GM18520 (cell line): Measurements from ENCODE around the gene MORN3.
"Not testable (repeated sequence)": the region's sequence is repeated elsewhere in the genome, so short reads cannot be mapped to it uniquely, and the experiment has no call there.

ENCODE experiments used
- ATAC-seq: cut with Tn5 transposase; IDR thresholded peaks from one replicate; pipeline ENCODE4 v1.9.1; 2021; ENCODE audit not compliant: unreplicated experiment

The MORN3 gene

GRCh38 chr12:121692744-121693143 is 23.3 kb upstream of the MORN3 start:
- not testable (repeated sequence) for ATAC-seq

- ATAC-seq, result no peak
Observed at GRCh38 chr12:121689430-121689829, 20.0 kb upstream of the MORN3 start.

- ATAC-seq, result no peak
Observed at GRCh38 chr12:121688966-121689365, 19.5 kb upstream of the MORN3 start.

- ATAC-seq, result not testable (repeated sequence)
Observed at GRCh38 chr12:121679661-121680197, 10.3 kb upstream of the MORN3 start.

- no peak for ATAC-seq
Observed at GRCh38 chr12:121678716-121679300, 9.4 kb upstream of the MORN3 start.

GRCh38 chr12:121678305-121678704 is 8.9 kb upstream of the MORN3 start:
- no peak for ATAC-seq

GRCh38 chr12:121676190-121676589 is 6.7 kb upstream of the MORN3 start:
- no peak for ATAC-seq

- no peak for ATAC-seq
Observed at GRCh38 chr12:121673013-121673511, 3.6 kb upstream of the MORN3 start.

- ATAC-seq, result no peak
Observed at GRCh38 chr12:121668750-121669520, 519 bp downstream of the MORN3 start.

- not testable (repeated sequence) for ATAC-seq
Observed at GRCh38 chr12:121666829-121667228, 2.6 kb downstream of the MORN3 start.

GRCh38 chr12:121663610-121663929 is 5.9 kb downstream of the MORN3 start:
- no peak for ATAC-seq

- ATAC-seq, result not testable (repeated sequence)
Observed at GRCh38 chr12:121661353-121662105, 7.9 kb downstream of the MORN3 start.

GRCh38 chr12:121657305-121658008 is 12.0 kb downstream of the MORN3 start:
- no peak for ATAC-seq

- ATAC-seq, result no peak
Observed at GRCh38 chr12:121656122-121656521, 13.3 kb downstream of the MORN3 start.

GRCh38 chr12:121653999-121654398 is 15.5 kb downstream of the MORN3 start:
- no peak for ATAC-seq

- ATAC-seq, result no peak
Observed at GRCh38 chr12:121652767-121653497, 16.5 kb downstream of the MORN3 start.

- ATAC-seq, result no peak
Observed at GRCh38 chr12:121651320-121651719, 18.1 kb downstream of the MORN3 start.

GRCh38 chr12:121649819-121650353 is 19.6 kb downstream of the MORN3 start:
- no peak for ATAC-seq

GRCh38 chr12:121649322-121649721 is 20.1 kb downstream of the MORN3 start:
- no peak for ATAC-seq

- no peak for ATAC-seq
Observed at GRCh38 chr12:121648458-121649028, 20.9 kb downstream of the MORN3 start.
